Nasal cavity respiratory epithelium epithelial cell of viscerocranial mucosa (primary cell): ENCODE data around the gene SMIM38. TPM values are rescaled to one million over a fixed set of nuclear protein-coding genes. Genes with fewer than 3 reads are reported as not detected.

Source experiments
- total RNA-seq: library from RNA; depleted of rRNA; stranded (reverse); fragments of >200 nt; gene quantifications from 2 replicates; pipeline ENCODE4 v1.2.3, GENCODE V29; 2014

Gene SMIM38
- 0.21 and 0.68 TPM in 2 replicates for total RNA-seq

DNA sequence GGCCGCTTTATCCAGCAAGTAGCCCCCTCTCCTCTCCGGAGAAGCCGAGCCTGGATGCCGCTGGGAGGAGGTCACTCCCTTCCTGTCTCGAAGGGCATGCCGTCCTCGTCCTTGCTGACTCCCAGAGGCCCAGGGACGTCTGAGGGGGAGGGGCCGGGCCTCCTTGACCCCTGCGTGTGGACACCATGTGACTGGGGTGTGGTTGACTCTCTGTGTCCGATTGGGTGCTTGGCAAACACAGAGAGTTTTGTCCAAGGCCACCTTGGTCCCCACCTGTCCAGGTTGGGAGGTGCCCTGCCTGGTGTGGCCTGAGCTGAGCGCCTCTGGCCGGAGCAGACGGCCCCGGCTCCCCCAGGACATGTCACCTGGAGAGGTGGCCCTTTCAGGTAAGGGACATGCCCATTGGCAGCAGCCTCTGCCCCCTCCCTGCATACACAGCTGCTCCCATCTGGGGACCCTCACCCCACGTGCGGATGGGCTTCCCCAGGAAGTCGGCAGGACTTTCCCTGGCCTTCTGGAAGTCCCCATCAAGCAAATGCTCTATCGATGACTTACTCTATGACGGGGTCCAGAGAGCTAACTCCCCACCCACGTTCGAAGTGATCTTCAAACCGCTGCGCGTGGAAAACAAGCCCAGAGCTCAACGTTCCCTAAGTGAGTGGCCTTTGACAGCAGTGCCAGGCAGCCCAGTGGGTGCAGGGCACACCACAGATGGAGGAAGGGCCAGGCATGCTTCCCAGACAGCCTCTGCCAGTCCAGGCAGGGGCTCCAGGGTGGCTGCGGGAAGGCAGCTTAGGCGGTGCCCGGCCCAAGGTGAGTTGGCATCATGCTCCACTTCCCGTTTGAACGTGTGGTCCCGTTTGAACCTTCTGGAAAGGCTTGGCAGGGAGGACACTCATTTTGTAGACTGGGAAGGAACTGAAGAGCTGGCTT lies at the start of gene SMIM38:
SMIM38 (plus strand) TSS at position 634 of the 933 bp plus-strand sequence. CDS start 1,912 bp downstream, outside the sequence.

Other genes starting within 250 kb of the SMIM38 start
- gene MRGPRD, start 174.9 kb upstream of the SMIM38 start, total RNA-seq = not detected in 2 replicates
- gene MRGPRF, start 142.7 kb upstream of the SMIM38 start, total RNA-seq = not detected in 2 replicates
- 4.8 and 7.5 TPM in 2 replicates for gene TPCN2, start 107.0 kb upstream of the SMIM38 start, total RNA-seq
- gene MYEOV, start 138.2 kb downstream of the SMIM38 start, total RNA-seq = under 0.01 and 0.93 TPM in 2 replicates